SKM-1 (cell line): ENCODE measurements around the gene AHCYL1.
A peak's percentile ranks its signal among the peaks of the same experiment; 100 is the strongest.

Experiments used
- DNase-seq: peaks from one replicate; lab custom pipeline; 2025; ENCODE audit not compliant: unreplicated experiment; lab: John Stamatoyannopoulos, UW

Gene AHCYL1

DNA sequence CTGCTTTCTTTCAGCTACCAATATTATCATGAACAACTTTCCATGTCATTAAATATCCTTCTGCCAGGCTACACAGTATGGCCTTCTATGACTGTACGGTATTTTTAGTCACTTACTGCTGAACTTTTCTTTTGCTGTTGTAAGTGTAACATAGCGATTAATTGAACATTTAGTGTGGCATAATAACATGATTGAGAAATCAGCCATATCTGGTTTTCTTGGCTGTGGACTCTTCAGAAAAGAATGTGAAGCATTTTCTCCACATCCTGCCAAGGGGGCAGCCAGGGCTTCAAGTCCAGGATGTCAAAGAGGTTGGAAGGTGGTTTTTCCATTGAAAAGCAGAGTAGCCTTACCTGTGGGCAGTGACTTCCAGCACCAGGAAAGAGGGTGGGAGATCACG is 8.8 kb upstream of the AHCYL1 start:
- DNase-seq: no peak

DNA sequence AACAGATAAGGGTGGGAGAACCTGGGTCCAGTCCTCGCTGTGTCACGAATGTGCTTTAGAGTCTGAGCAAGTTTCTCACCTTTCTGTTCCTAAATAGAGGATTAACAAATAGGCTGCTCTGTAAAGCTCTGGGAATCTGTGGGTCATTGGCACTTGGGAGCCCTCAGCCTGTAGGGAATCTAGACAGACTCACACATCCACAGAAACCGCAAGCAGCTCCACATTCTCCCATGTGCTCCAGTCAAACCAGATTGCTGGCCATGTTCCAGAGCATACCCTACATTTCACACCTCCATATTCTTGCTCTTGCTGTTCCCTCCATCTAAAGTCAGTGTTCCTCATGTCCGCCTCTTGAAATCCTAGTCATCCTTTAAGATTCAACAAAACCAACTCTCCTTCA is 7.8 kb upstream of the AHCYL1 start:
- no peak for DNase-seq

GRCh38 chr1:109977225-109977624 is 7.3 kb upstream of the AHCYL1 start:
- no peak for DNase-seq

GRCh38 chr1:109977657-109978378 is 6.7 kb upstream of the AHCYL1 start:
- DNase-seq: no peak

GRCh38 chr1:109978761-109979488 is 5.6 kb upstream of the AHCYL1 start:
- DNase-seq: no peak

DNA sequence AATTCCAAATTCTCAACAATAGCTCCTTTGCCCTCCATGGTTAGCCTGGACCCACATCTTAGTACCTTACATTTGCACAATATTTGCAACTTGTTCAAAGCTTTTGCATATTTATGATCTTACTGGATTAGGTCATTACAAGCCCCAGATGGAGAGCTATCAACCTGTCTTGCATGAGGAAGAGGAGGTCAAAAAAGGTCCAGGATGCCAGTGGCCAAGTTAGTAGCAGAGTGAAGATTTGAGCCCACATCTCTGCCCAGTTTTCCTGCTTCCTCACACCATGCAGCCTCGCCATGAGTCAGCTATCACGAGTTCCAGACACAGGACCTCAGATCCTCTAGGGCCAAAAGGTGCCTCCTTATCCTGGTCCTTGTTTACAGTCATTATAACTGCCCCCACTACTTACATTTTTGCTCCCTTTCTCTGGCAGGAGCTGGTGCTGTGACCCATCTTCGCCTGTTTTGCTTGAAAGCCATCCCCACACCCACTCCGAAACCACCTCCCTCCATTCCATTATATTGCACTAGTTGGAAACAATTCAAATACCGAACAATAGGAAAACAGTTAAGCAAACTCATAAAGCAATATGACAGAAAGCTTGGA is 5.0 kb upstream of the AHCYL1 start:
- no peak for DNase-seq

GRCh38 chr1:109980324-109981003 is 4.1 kb upstream of the AHCYL1 start:
- no peak for DNase-seq

DNA sequence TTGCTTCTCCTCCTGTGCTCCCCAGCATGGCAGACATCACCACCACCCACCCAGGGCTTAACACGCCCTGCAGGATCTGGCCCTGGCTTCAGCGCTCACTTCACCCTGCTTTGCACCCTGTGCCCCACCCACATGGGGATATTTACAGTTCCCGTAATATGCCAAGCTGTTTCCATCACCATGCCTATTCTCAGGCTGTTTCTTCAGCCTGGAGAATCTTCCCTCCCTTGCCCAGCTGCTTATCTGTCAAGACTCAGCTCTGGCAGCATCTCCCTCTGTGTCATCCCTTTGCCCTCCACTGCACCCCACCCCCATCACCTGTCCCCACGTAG is 3.6 kb upstream of the AHCYL1 start:
- DNase-seq: no peak

GRCh38 chr1:109983380-109984189 is 980 bp upstream of the AHCYL1 start:
- DNase-seq: no peak

DNA sequence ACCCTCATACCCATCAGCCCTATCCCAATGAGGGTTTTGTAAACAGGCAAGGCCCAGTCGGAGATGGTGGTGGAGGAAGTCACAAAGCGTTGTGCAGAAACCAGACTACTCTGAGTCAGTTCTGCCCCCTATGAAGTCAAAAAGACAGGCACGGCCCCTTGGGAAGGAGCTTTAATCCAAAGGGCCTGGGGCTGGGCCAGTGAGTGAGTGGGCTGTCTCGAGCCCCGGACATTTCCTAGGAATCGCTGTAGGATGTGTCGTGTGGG is 442 bp upstream of the AHCYL1 start:
- DNase-seq: no peak

- no peak for DNase-seq
Observed at GRCh38 chr1:109985247-109986053, 885 bp downstream of the AHCYL1 start.

- DNase-seq: no peak
Observed at GRCh38 chr1:109986054-109986444, 1.5 kb downstream of the AHCYL1 start.

- no peak for DNase-seq
Observed at GRCh38 chr1:109988349-109988914, 3.9 kb downstream of the AHCYL1 start.

DNA sequence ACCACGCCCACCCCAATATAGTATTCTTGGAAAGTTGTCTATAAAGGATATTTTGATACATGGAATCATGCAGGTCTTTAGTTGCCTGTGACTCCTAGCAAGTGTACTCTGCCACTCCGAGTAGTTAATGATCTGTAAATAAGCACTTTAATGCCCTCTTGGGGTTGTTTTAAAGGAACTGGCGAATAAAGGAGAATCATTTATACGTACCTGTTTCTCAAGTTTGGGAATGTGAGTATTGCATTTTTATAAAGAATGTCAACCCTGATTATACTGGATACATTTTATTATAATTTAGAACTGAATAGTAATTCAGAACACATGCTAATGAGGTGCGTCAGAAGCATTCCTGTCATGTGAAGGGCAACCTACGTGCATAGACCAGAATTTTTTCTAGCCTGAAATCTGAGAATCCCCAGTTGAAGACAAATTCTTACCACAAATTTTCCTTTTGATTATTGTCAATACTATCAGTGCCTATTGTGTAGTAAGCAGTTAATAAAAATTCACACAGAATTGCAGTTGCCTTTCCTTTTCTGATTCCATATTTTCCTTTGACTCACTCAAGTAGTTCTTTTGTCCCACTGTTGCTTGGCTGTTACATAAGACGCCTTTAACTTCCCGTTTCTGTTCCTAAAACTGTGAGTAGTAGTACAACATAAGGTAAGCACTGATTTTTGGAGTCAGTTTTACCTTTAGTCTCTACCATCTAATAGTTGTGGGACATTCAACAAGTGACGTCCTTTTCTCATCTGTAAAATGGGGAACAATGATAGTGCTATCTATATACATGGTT is 5.1 kb downstream of the AHCYL1 start:
- peak; percentile 20 for DNase-seq

- DNase-seq: no peak
Observed at GRCh38 chr1:109990302-109990653, 5.7 kb downstream of the AHCYL1 start.

DNA sequence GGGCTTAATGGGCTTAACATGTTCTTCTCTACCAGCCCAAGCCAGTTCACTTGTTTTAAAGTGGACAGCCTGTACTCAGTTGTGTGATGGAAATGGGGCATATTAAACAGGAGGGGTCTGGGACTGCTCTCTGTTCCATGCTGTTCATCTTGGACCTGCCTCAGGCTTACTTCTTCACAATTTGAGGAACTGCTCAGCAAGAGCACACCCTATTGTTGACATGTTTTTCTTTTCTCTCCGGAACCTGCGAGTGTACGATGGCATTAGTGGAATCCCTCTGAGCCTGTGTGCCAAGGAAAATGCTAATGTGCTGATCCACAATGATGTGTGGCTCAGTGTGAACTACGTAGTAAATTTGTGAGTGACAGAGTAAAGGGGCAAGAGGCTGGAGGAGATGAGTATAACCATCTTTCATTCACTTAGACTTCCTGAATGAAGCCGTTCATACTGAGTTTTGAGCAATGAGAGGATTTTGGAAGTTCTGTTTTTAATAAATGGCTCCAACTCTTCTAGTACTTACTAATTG is 6.9 kb downstream of the AHCYL1 start:
- DNase-seq: no peak

GRCh38 chr1:109993885-109994284 is 9.3 kb downstream of the AHCYL1 start:
- DNase-seq: no peak

DNA sequence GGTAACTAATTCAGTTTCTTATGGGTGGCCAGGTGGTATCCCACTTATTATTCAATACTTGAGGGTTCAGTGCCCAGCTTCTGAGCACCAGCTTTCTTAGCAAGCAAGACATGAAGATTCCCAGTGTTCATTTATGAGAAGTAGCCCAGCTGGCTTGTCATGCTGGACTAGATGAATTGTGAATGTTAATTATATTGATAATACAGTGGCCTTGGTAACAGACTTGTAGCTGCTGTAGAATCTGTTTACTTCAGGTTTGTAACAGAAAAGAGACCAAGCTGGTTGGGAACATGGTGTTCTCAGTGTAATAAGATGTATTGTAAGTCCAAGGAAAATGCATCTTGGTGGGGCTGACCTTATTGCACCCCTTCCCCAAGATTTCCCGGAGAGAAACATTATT is 10.1 kb downstream of the AHCYL1 start:
- no peak for DNase-seq

GRCh38 chr1:109995536-109995935 is 11.0 kb downstream of the AHCYL1 start:
- no peak for DNase-seq
